Mesendoderm (in vitro differentiated cells): ENCODE data around the gene RRAD.
A peak's percentile ranks its signal among the peaks of the same experiment; 100 is the strongest.

Source experiments
- DNase-seq: peaks from one replicate; pipeline ENCODE4 v3.0.0; 2013
- H2AK5ac ChIP-seq: 2 replicates; pipeline ENCODE4 v1.6.1; 2013; ENCODE audit warnings: low read length, inconsistent platforms
- H2BK120ac ChIP-seq: 2 replicates; pipeline ENCODE4 v1.6.1; 2013; ENCODE audit warnings: low read depth, mild to moderate bottlenecking, low read length, moderate library complexity, mixed read lengths
- H2BK15ac ChIP-seq: replicated peaks from 2 replicates; pipeline ENCODE4 v1.6.1; 2013; ENCODE audit warnings: low read depth, mild to moderate bottlenecking, moderate library complexity
- H2BK5ac ChIP-seq: 2 replicates; pipeline ENCODE4 v1.6.1; 2013; ENCODE audit warnings: low read length, inconsistent platforms
- H3K18ac ChIP-seq: 2 replicates; pipeline ENCODE4 v1.6.1; 2013; ENCODE audit warnings: mild to moderate bottlenecking, low read length, mixed read lengths
- H3K23ac ChIP-seq: one replicate; pipeline ENCODE4 v1.6.1; 2013; ENCODE audit warnings: low read length
- H3K27ac ChIP-seq: 2 replicates; pipeline ENCODE4 v1.5.1; 2013; ENCODE audit warnings: low read depth, mild to moderate bottlenecking, inconsistent platforms, low read length, moderate library complexity
- H3K27me3 ChIP-seq: 2 replicates; pipeline ENCODE4 v1.6.1; 2013; ENCODE audit warnings: low read length, control low read depth, mild to moderate bottlenecking, inconsistent platforms; ENCODE audit not compliant: insufficient read depth, poor library complexity
- H3K36me3 ChIP-seq: 2 replicates; pipeline ENCODE4 v1.6.1; 2013; ENCODE audit warnings: low read length, inconsistent platforms; ENCODE audit not compliant: control insufficient read depth, insufficient read depth
- H3K4ac ChIP-seq: one replicate; pipeline ENCODE4 v1.6.1; 2013; ENCODE audit warnings: low read depth, mild to moderate bottlenecking, low read length, moderate library complexity
- H3K4me1 ChIP-seq: 2 replicates; pipeline ENCODE4 v1.6.1; 2013; ENCODE audit warnings: low read depth, low read length, inconsistent platforms; ENCODE audit not compliant: control insufficient read depth
- H3K4me2 ChIP-seq: 2 replicates; pipeline ENCODE4 v1.6.1; 2013; ENCODE audit warnings: low read length
- H3K4me3 ChIP-seq: 2 replicates; pipeline ENCODE4 v1.5.1; 2013; ENCODE audit warnings: mild to moderate bottlenecking, low read length
- H3K56ac ChIP-seq: one replicate; pipeline ENCODE4 v1.6.1; 2013; ENCODE audit warnings: low read length
- H3K79me1 ChIP-seq: 2 replicates; pipeline ENCODE4 v1.6.1; 2013; ENCODE audit warnings: low read length, inconsistent platforms
- H3K79me2 ChIP-seq: 2 replicates; pipeline ENCODE4 v1.6.1; 2013; ENCODE audit warnings: mild to moderate bottlenecking, low read length; ENCODE audit not compliant: control insufficient read depth, insufficient read depth
- H3K9ac ChIP-seq: 2 replicates; pipeline ENCODE4 v1.6.1; 2013; ENCODE audit warnings: low read length, inconsistent platforms
- H4K5ac ChIP-seq: one replicate; pipeline ENCODE4 v1.6.1; 2013; ENCODE audit warnings: low read length
- H4K8ac ChIP-seq: one replicate; pipeline ENCODE4 v1.6.1; 2013; ENCODE audit warnings: low read depth, mild to moderate bottlenecking, control low read depth, low read length, moderate library complexity
- WGBS: extraction: QIAGEN DNeasy Blood & Tissue Kit; methylation state at CpG from one replicate; pipeline ENCODE4 v1.1.7; 2013; ENCODE audit warnings: low lambda C conversion rate, missing lambda C conversion rate; ENCODE audit not compliant: insufficient coverage; ENCODE audit errors: extremely low coverage; 5-methylcytosine and 5-hydroxymethylcytosine counted together

The RRAD gene

DNA sequence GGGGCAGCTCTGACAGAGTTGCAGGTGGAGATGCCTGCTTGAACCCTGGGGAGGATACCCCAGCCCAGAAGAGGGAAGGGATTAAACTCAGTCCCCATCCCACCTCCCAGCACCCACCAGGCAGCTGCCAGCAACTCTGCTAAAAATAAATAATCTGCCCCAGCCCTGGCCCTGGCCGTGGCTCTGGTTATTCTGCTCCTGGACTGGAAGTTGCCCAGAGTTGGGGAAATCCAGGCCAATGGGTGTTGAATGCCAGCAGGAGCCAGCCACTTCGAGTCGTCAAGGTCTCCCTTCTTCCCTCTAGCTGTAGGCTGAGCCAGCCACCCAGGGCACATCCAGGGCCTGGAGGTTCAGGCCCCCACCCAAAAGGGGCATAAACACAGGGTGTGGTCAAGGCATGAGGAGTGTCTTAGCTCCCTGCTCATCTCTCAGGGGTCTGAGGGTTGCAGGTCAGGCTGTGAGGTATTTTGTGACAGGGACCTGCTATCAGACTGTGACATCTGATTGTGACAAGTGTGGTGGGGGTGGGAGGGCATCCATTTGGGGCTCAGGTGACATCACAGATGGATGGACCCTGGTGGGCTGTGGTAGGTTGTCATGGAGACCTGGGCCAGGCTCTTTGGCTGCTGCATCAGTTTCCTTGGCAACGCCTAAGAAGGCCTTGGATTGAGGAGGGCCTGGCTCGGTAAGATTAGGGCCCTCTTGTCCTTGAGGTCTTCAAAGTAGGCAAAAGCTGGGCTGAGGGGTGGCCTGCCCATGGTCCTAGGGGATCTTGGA, 1.0 kb upstream of the RRAD start:
- no CpG with 5 or more reads among the region's 5 CpGs for WGBS
- Histone ChIP-seq H2AK5ac (no peak overlapping the region), H3K23ac (no peak overlapping the region), H3K4me2 (no peak overlapping the region), H3K4me1 (no peaks in the 10 kb centered on the region), H3K4ac (no peak overlapping the region), H4K8ac (no peak overlapping the region), H3K27me3 (peaks cover 18% of the 10 kb centered on the region), H3K18ac (no peak overlapping the region), H3K79me1 (no peaks in the 10 kb centered on the region), H2BK15ac (no peak overlapping the region), H3K4me3 (no peak overlapping the region), H3K9ac (no peak overlapping the region), H4K5ac (no peak overlapping the region), H3K27ac (no peak overlapping the region), H2BK120ac (no peak overlapping the region), H2BK5ac (no peak overlapping the region), H3K56ac (no peak overlapping the region), H3K79me2 (no peaks in the 10 kb centered on the region), H3K36me3 (no peaks in the 10 kb centered on the region)
- DNase-seq: peak; percentile 30

DNA sequence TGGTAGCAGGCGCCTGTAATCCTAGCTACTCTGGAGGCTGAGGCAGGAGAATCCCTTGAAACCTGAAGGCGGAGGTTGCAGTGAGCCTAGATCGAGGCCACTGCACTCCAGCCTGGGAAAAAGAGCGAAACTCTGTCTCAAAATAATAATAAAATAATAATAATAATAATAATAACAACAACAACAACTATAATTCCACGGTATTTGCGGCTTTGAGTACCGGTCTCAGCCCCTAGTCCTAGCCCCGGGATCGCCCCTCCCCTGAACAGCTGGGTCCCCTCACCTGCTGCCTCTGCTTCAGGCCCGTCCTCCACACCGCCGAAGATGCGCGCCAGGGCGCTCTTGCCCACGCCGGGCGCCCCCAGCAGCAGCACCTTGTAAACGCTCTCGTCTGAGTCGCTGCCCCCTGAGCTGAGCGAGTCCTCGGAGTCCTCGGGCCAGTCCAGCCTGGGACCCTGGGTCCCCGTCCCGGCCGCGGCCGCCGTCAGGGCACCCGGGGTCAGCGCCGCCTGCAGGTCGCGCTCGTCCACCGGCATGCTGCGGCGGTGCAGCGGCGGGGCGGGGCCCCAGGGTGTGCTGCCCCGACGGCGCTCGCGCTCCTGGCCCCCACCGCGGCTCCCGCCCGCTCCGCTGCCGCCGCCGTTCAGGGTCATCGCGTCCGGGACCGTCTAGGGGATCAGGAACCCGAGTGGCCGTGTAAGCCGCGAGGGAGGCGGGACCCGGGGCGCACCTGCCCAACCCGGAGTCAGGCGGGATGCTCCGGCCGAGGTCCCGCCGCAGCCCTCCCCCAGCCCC, 611 bp downstream of the RRAD start:
- Histone ChIP-seq H3K4me1 (no peaks in the 10 kb centered on the region), H3K36me3 (no peaks in the 10 kb centered on the region), H3K18ac (no peak overlapping the region), H3K9ac (no peak overlapping the region), H2BK5ac (no peak overlapping the region), H3K27me3 (peaks cover 18% of the 10 kb centered on the region), H3K79me2 (no peaks in the 10 kb centered on the region), H3K79me1 (no peaks in the 10 kb centered on the region), H3K56ac (no peak overlapping the region), H4K8ac (no peak overlapping the region), H3K4me2 (no peak overlapping the region), H3K4me3 (no peak overlapping the region), H3K4ac (no peak overlapping the region), H2BK120ac (no peak overlapping the region), H2AK5ac (no peak overlapping the region), H2BK15ac (no peak overlapping the region), H3K23ac (no peak overlapping the region), H4K5ac (no peak overlapping the region), H3K27ac (no peak overlapping the region)
- no CpG with 5 or more reads among the region's 72 CpGs for WGBS
- peak; percentile 43 for DNase-seq

DNA sequence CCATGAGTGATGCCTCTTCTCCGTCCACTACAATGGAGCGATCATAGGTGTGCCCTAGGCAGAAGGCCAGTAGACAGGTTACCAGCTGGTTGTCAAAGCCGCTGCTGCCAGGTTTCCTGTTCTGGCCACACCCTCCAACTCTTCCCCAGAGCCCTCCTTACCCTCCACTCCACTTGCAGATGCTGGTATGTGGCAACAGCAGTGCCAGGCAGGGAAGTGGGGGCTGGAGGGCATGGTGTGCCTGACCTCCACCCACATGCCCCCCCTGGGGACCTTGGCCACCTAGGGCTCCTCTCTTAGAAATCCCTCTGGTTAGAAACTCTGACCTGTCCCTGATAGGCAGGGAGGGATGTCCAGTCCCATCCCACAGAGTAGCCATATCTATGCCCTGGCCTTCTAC, 1.5 kb downstream of the RRAD start:
- Histone ChIP-seq H3K36me3 (no peaks in the 10 kb centered on the region), H3K4ac (no peak overlapping the region), H4K8ac (no peak overlapping the region), H2AK5ac (no peak overlapping the region), H4K5ac (no peak overlapping the region), H3K4me1 (no peaks in the 10 kb centered on the region), H2BK120ac (no peak overlapping the region), H3K4me3 (no peak overlapping the region), H3K9ac (no peak overlapping the region), H3K4me2 (no peak overlapping the region), H3K27ac (no peak overlapping the region), H2BK15ac (no peak overlapping the region), H3K79me1 (no peaks in the 10 kb centered on the region), H3K79me2 (no peaks in the 10 kb centered on the region), H3K27me3 (peaks cover 18% of the 10 kb centered on the region), H3K56ac (no peak overlapping the region), H3K23ac (no peak overlapping the region), H2BK5ac (no peak overlapping the region), H3K18ac (no peak overlapping the region)
- no peak for DNase-seq
- WGBS: no CpG with 5 or more reads among the region's 3 CpGs

DNA sequence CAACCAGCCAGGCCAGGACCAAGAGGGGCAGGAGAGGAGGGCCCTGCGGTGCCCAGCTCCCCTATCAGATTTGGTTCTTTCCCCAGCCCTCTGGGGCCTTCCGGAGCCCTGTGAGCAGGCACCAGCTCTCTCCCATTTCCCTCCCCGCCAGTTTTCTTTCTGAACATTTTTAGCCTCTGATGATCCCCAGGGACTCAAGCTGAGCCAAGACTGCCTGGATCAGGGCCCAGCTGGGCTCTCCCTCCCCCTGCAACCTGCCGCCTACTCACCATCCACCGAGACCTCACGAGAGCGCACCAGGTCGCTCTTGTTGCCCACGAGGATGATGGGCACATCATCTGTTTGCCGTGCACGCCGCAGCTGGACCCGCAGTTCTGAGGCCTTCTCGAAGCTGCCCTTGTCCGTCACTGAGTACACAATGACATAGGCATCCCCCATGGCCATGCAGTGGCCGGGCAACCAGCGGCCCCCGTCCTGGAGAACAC, 2.0 kb downstream of the RRAD start:
- Histone ChIP-seq H2BK5ac (no peak overlapping the region), H2AK5ac (no peak overlapping the region), H3K4me1 (no peaks in the 10 kb centered on the region), H3K9ac (no peak overlapping the region), H3K27ac (no peak overlapping the region), H3K23ac (no peak overlapping the region), H3K4me3 (no peak overlapping the region), H3K18ac (no peak overlapping the region), H4K5ac (no peak overlapping the region), H2BK15ac (no peak overlapping the region), H3K79me1 (no peaks in the 10 kb centered on the region), H3K27me3 (peaks cover 18% of the 10 kb centered on the region), H2BK120ac (no peak overlapping the region), H3K4me2 (no peak overlapping the region), H3K36me3 (no peaks in the 10 kb centered on the region), H3K56ac (no peak overlapping the region), H3K79me2 (no peaks in the 10 kb centered on the region), H4K8ac (no peak overlapping the region), H3K4ac (no peak overlapping the region)
- WGBS: no CpG with 5 or more reads among the region's 18 CpGs
- no peak for DNase-seq

DNA sequence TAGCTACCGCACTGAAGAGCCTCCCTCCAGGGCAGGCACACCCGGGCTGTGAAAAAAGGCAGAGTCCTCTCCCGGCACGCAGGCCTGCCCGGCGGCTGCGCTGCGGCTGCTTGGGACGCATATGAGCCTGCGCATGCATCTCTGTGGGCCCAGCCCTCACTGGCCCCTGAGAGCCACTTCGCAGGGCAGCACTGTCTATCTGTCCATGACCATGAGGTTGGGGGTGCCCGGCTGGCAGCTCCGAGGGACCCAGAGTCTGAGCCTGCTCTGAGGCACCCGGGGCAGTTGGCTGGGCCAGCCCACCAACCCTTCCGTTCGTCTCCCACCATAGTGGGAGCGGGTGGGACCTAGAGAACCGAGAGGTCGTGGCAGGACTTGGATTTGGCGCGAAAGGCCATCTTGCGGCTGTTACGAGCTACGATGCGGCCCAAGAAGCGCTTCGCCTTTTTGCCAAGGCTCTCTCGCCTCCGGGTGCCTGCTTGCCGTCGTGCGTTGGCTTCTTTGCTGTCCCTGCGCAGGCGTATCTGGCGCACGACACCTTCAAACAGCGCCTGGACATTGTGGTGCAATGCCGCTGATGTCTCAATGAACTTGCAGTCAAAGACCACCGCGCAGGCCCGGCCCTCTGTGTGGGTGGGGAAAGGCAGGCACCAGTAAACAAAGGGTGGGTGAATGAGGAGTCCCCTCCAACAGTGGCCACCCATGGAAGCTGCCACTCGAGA, 3.4 kb downstream of the RRAD start:
- H4K8ac ChIP-seq: no peak overlapping the region
- no peak overlapping the region for H2BK15ac ChIP-seq
- H2BK120ac ChIP-seq: no peak overlapping the region
- no peak for DNase-seq
- no peak overlapping the region for H3K56ac ChIP-seq
- H3K18ac ChIP-seq: no peak overlapping the region
- H3K27ac ChIP-seq: no peak overlapping the region
- H3K36me3 ChIP-seq: no peaks in the 10 kb centered on the region
- no peak overlapping the region for H4K5ac ChIP-seq
- no peak overlapping the region for H3K23ac ChIP-seq
- H2AK5ac ChIP-seq: no peak overlapping the region
- no peak overlapping the region for H2BK5ac ChIP-seq
- no peak overlapping the region for H3K4me2 ChIP-seq
- no CpG with 5 or more reads among the region's 42 CpGs for WGBS
- H3K79me2 ChIP-seq: no peaks in the 10 kb centered on the region
- H3K4me1 ChIP-seq: no peaks in the 10 kb centered on the region
- H3K9ac ChIP-seq: no peak overlapping the region
- no peak overlapping the region for H3K4ac ChIP-seq
- peaks cover 18% of the 10 kb centered on the region for H3K27me3 ChIP-seq
- H3K4me3 ChIP-seq: no peak overlapping the region
- H3K79me1 ChIP-seq: no peaks in the 10 kb centered on the region
